H1 (cell line): ENCODE results near the gene ARID4B. TPM values are rescaled to one million over a fixed set of nuclear protein-coding genes. Genes with fewer than 3 reads are reported as not detected.
A peak's percentile ranks its signal among the peaks of the same experiment; 100 is the strongest.

Experiments
- CTCF ChIA-PET: fragments of 300-600 bp; sonication (Branson Sonifier 250); formaldehyde crosslinking; loops from one replicate; lab custom pipeline; 2021; ENCODE audit not compliant: partially characterized antibody; lab: Charles Lee
- POLR2A ChIA-PET: fragments of 300-600 bp; sonication (Branson Sonifier 250); formaldehyde crosslinking; loops from one replicate; lab custom pipeline; 2021; ENCODE audit warnings: inconsistent platforms; ENCODE audit not compliant: partially characterized antibody; lab: Charles Lee
- DNase-seq, 2 experiments: peaks; one replicate each; pipeline versions ENCODE4 v3.0.0 to v3.0.0-alpha.2; 2010 to 2022; ENCODE audit warnings: low spot score in 2 of 2, low read depth in 1 of 2, mixed read lengths in 1 of 2
- FAIRE-seq: peaks from 2 replicates; lab custom pipeline; 2011; peaks lifted over from hg19 to GRCh38; lab: Jason Lieb, UNC
- H2AFZ ChIP-seq: 2 replicates; pipeline ENCODE4 v1.8.1; 2012; ENCODE audit warnings: low read length, inconsistent platforms
- H2AK5ac ChIP-seq: 2 replicates; pipeline ENCODE4 v1.6.1; 2013; ENCODE audit warnings: low read depth, low read length
- H2BK120ac ChIP-seq: replicated peaks from 2 replicates; pipeline ENCODE3; 2013; ENCODE audit warnings: low read depth, low read length, inconsistent platforms
- H2BK12ac ChIP-seq: 2 replicates; pipeline ENCODE4 v1.6.1; 2013; ENCODE audit warnings: low read depth, low read length
- H2BK15ac ChIP-seq: 2 replicates; pipeline ENCODE4 v1.6.1; 2013; ENCODE audit warnings: low read length
- H2BK20ac ChIP-seq: 2 replicates; pipeline ENCODE4 v1.6.1; 2013; ENCODE audit warnings: low read length
- H2BK5ac ChIP-seq: 2 replicates; pipeline ENCODE4 v1.6.1; 2013; ENCODE audit warnings: low read depth, low read length
- H3K14ac ChIP-seq: 2 replicates; pipeline ENCODE4 v1.6.1; 2013; ENCODE audit warnings: inconsistent platforms; ENCODE audit not compliant: insufficient read length
- H3K18ac ChIP-seq: 2 replicates; pipeline ENCODE4 v1.6.1; 2013; ENCODE audit warnings: low read length; ENCODE audit errors: extremely low read depth
- H3K23ac ChIP-seq: 2 replicates; pipeline ENCODE4 v1.6.1; 2013; ENCODE audit warnings: inconsistent platforms; ENCODE audit not compliant: insufficient read length
- H3K23me2 ChIP-seq: 2 replicates; pipeline ENCODE4 v1.6.1; 2013; ENCODE audit warnings: low read depth, low read length
- H3K27ac ChIP-seq: 2 replicates; pipeline ENCODE4 v1.6.1; 2011; ENCODE audit warnings: low read depth, low read length, inconsistent platforms
- H3K27me3 ChIP-seq, 4 experiments: replicated peaks in 1 of 4; 1 replicate in 1 of 4; 2 replicates in 3 of 4; pipeline versions ENCODE4 v1.6.1 to v1.8.1; 2011 to 2013; ENCODE audit warnings: low read length in 3 of 4, mild to moderate bottlenecking in 3 of 4, inconsistent platforms in 2 of 4, mixed read lengths in 2 of 4, moderate library complexity in 1 of 4; ENCODE audit not compliant: control insufficient read depth in 3 of 4, insufficient read depth in 3 of 4; ENCODE audit errors: extremely low read depth in 1 of 4
- H3K36me3 ChIP-seq, 4 experiments: 2 replicates each; pipeline versions ENCODE4 v1.6.1 to v1.8.1; 2011 to 2013; ENCODE audit warnings: mild to moderate bottlenecking in 4 of 4, low read length in 3 of 4, moderate library complexity in 2 of 4, control low read depth in 1 of 4, inconsistent platforms in 1 of 4; ENCODE audit not compliant: insufficient read depth in 4 of 4, control insufficient read depth in 2 of 4
- H3K4ac ChIP-seq: replicated peaks from 2 replicates; pipeline ENCODE3; 2013; ENCODE audit warnings: low read length, low read depth, mixed read lengths, inconsistent platforms; ENCODE audit not compliant: insufficient read length
- H3K4me1 ChIP-seq, 4 experiments: replicated peaks in 1 of 4; 1 replicate in 1 of 4; 2 replicates in 3 of 4; pipeline versions ENCODE4 v1.6.1 to v1.8.1; 2011 to 2013; ENCODE audit warnings: low read length in 3 of 4, inconsistent platforms in 2 of 4, mixed read lengths in 1 of 4; ENCODE audit not compliant: insufficient read depth in 4 of 4, control insufficient read depth in 3 of 4
- H3K4me2 ChIP-seq, 2 experiments: 2 replicates each; pipeline versions ENCODE4 v1.6.1 to v1.8.1; 2011 to 2013; ENCODE audit warnings: low read depth in 2 of 2, low read length in 2 of 2, control low read depth in 1 of 2, inconsistent platforms in 1 of 2, mild to moderate bottlenecking in 1 of 2; ENCODE audit not compliant: insufficient read depth in 1 of 2
- H3K4me3 ChIP-seq, 4 experiments: fragments of 200-600, 300-600 bp in 1 of 4; sonication (generic), shearing (Covaris generic), sonication (Bioruptor Twin) in 1 of 4; 2 replicates each; pipeline versions ENCODE4 v1.5.1 to v1.8.1; 2011 to 2016; ENCODE audit warnings: low read length in 4 of 4, low read depth in 3 of 4, control low read depth in 2 of 4, inconsistent platforms in 2 of 4, mild to moderate bottlenecking in 2 of 4, mixed read lengths in 1 of 4, moderate library complexity in 1 of 4; ENCODE audit not compliant: insufficient read depth in 2 of 4; ENCODE audit errors: extremely low read depth in 1 of 4
- H3K56ac ChIP-seq: replicated peaks from 2 replicates; pipeline ENCODE3; 2013; ENCODE audit warnings: low read depth, mild to moderate bottlenecking, mixed read lengths, low read length, inconsistent platforms; ENCODE audit not compliant: insufficient read length
- H3K79me1 ChIP-seq: 2 replicates; pipeline ENCODE4 v1.6.1; 2013; ENCODE audit warnings: low read depth, low read length, control low read depth
- H3K79me2 ChIP-seq, 2 experiments: 2 replicates each; pipeline versions ENCODE4 v1.6.1 to v1.8.1; 2012 to 2013; ENCODE audit warnings: low read length in 2 of 2, mild to moderate bottlenecking in 2 of 2, inconsistent platforms in 1 of 2; ENCODE audit not compliant: insufficient read depth in 2 of 2, control insufficient read depth in 1 of 2
- H3K9ac ChIP-seq, 4 experiments: replicated peaks in 1 of 4; 1 replicate in 1 of 4; 2 replicates in 3 of 4; pipeline versions ENCODE4 v1.6.1 to v1.8.1; 2011 to 2013; ENCODE audit warnings: low read depth in 3 of 4, low read length in 3 of 4, control low read depth in 2 of 4, mild to moderate bottlenecking in 2 of 4, moderate library complexity in 2 of 4, inconsistent platforms in 1 of 4; ENCODE audit errors: extremely low read depth in 1 of 4
- H3K9me3 ChIP-seq, 2 experiments: 2 replicates each; pipeline versions ENCODE4 v1.6.1 to v1.8.1; 2012 to 2013; ENCODE audit warnings: mild to moderate bottlenecking in 2 of 2, moderate library complexity in 2 of 2, control low read depth in 1 of 2, inconsistent platforms in 1 of 2, low read depth in 1 of 2, low read length in 1 of 2, mixed read lengths in 1 of 2; ENCODE audit not compliant: insufficient read depth in 2 of 2
- H4K20me1 ChIP-seq, 2 experiments: replicated peaks in 1 of 2; 2 replicates each; pipeline versions ENCODE3 to v1.8.1; 2011 to 2013; ENCODE audit warnings: inconsistent platforms in 2 of 2, low read length in 2 of 2, mild to moderate bottlenecking in 1 of 2; ENCODE audit not compliant: insufficient read depth in 2 of 2, control insufficient read depth in 1 of 2
- H4K5ac ChIP-seq: 2 replicates; pipeline ENCODE4 v1.6.1; 2013; ENCODE audit warnings: low read length, low read depth, mixed read lengths, inconsistent platforms; ENCODE audit not compliant: insufficient read length
- H4K8ac ChIP-seq: 2 replicates; pipeline ENCODE4 v1.8.0; 2013; ENCODE audit warnings: mild to moderate bottlenecking, moderate library complexity, low read length, inconsistent platforms; ENCODE audit not compliant: insufficient read depth; ENCODE audit errors: extremely low read depth
- H4K91ac ChIP-seq: replicated peaks from 2 replicates; pipeline ENCODE3; 2013; ENCODE audit warnings: low read length, mixed read lengths, inconsistent platforms; ENCODE audit not compliant: insufficient read length
- CREB1 ChIP-seq: IDR thresholded peaks from 2 replicates; pipeline ENCODE4 v1.6.1; 2012; ENCODE audit warnings: inconsistent platforms
- HDAC6 ChIP-seq: IDR thresholded peaks from one replicate; pipeline ENCODE4 v1.7.1; 2012; ENCODE audit warnings: low read depth, mild to moderate bottlenecking, inconsistent platforms, low read length, moderate library complexity
- KDM5A ChIP-seq: fragments of 200-600 bp; IDR thresholded peaks from 2 replicates; pipeline ENCODE4 v1.7.1; 2012; ENCODE audit warnings: mild to moderate bottlenecking, low read length, inconsistent platforms, mixed read lengths
- MAFK ChIP-seq: IDR thresholded peaks from 2 replicates; pipeline ENCODE4 v1.6.1; 2012; ENCODE audit warnings: low read depth, mild to moderate bottlenecking, improper control_type of control experiment, low read length
- NANOG ChIP-seq: IDR thresholded peaks from 2 replicates; pipeline ENCODE4 v1.6.1; 2011; ENCODE audit warnings: low read length, low read depth, mild to moderate bottlenecking, inconsistent platforms; ENCODE audit not compliant: insufficient read depth, poor library complexity, severe bottlenecking
- PHF8 ChIP-seq: fragments of 200-600 bp; sonication (generic); conservative IDR thresholded peaks from 2 replicates; pipeline ENCODE4 v1.7.1; 2012; ENCODE audit warnings: low read depth, mild to moderate bottlenecking, inconsistent platforms, low read length, moderate library complexity
- RBBP5 ChIP-seq: IDR thresholded peaks from 2 replicates; pipeline ENCODE4 v1.7.1; 2012; ENCODE audit warnings: low read depth, mild to moderate bottlenecking, inconsistent platforms, low read length, moderate library complexity, borderline replicate concordance
- SIN3A ChIP-seq, 2 experiments: IDR thresholded peaks in 1 of 2; conservative IDR thresholded peaks in 1 of 2; 2 replicates each; pipeline ENCODE4 v1.6.1; 2011 to 2012; ENCODE audit warnings: low read length in 2 of 2, improper control_type of control experiment in 1 of 2, low read depth in 1 of 2, mild to moderate bottlenecking in 1 of 2
- SIRT6 ChIP-seq: IDR thresholded peaks from one replicate; pipeline ENCODE4 v1.7.1; 2012; ENCODE audit warnings: low read length, inconsistent platforms
- SP4 ChIP-seq: IDR thresholded peaks from 2 replicates; pipeline ENCODE4 v1.6.1; 2012; ENCODE audit warnings: low read length, inconsistent platforms
- TAF1 ChIP-seq: IDR thresholded peaks from 2 replicates; pipeline ENCODE4 v1.6.1; 2011; ENCODE audit warnings: mild to moderate bottlenecking, low read depth, low read length
- TAF7 ChIP-seq: optimal IDR thresholded peaks from 2 replicates; pipeline ENCODE3; 2011; ENCODE audit warnings: low read depth, mild to moderate bottlenecking, inconsistent platforms, low read length, moderate library complexity, borderline replicate concordance
- polyA plus RNA-seq, 7 experiments: library from polyadenylated mRNA; depleted of rRNA in 3 of 7; stranded (reverse) in 5 of 7; unstranded in 2 of 7; fragments of >200 nt in 5 of 7; fragments of 200-250 nt in 2 of 7; gene quantifications; 1 replicate in 5 of 7; 2 replicates in 1 of 7; 4 replicates in 1 of 7; pipeline versions ENCODE4 v1.2.1 to v1.2.3, GENCODE V29; 2011 to 2013; ENCODE audit warnings: missing spikeins in 2 of 7, mixed read lengths in 2 of 7
- total RNA-seq: library from RNA; stranded (reverse); fragmentation: NEBNext Ultra II Directional; extraction: Animal tissue kit (Norgen Biotek cat#: 25700); gene quantifications from 2 replicates; pipeline ENCODE4 v1.2.1, GENCODE V29; 2021

The ARID4B gene
- total and polyA plus RNA-seq, 2 of the 8 experiments (the other 6 are each of a cell fraction or from before 2014, with no cell fraction given), result 5.1 to 28.8 TPM

DNA sequence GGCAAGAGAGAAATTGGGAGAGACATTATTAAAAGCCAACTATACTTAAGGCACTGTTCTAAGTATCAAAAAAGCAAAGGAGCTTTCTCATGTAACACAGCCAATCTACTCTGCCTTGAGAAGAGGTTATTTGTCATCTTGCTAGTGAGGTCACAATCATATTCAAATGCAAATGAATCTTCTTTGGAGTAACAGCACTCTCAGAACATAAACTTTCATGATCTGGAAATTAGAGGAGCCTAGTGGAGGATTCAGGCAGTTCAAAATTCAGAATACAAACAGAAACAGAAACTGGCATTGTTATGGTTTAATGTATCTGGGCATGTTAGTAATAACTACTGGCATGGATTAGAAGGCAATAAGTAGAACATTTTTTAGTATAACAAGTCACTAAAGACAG lies 57.4 kb downstream of the ARID4B start:
- TF ChIP-seq TAF7, result no peak
- TF ChIP-seq SIRT6, result no peak
- TF ChIP-seq HDAC6, result no peak
- TF ChIP-seq CREB1, result no peak
- TF ChIP-seq MAFK, result no peak
- no peak for TF ChIP-seq SP4
- TF ChIP-seq TAF1, result no peak
- TF ChIP-seq NANOG, result no peak
- TF ChIP-seq KDM5A, result no peak
- no peak for TF ChIP-seq SIN3A (conservative IDR thresholded peaks at IDR 0.05 in 1 of 2, IDR thresholded peaks at IDR 0.05 in 1 of 2; ENCODE audit: low read depth in 1 of 2, low read length in 2 of 2)
- no peak for TF ChIP-seq RBBP5
- no peak for TF ChIP-seq PHF8
- Histone ChIP-seq H2BK12ac (no peak overlapping the region), H3K9ac (no peak overlapping the region), H3K18ac (no peak overlapping the region), H3K27me3 (no peaks in the 10 kb centered on the region), H2BK15ac (no peak overlapping the region), H3K14ac (no peak overlapping the region), H2BK20ac (no peak overlapping the region), H2BK120ac (no peak overlapping the region), H3K9me3 (no peaks in the 10 kb centered on the region), H3K27ac (no peak overlapping the region), H4K20me1 (peaks cover 9 to 10% of the 10 kb centered on the region in 2 experiments), H3K4ac (no peak overlapping the region), H3K4me1 (peaks cover 0 to 2% (median 0%) of the 10 kb centered on the region in 4 experiments; a peak in 2 of 7 replicates), H4K5ac (no peak overlapping the region), H2AFZ (no peak overlapping the region), H3K4me3 (peak overlapping the region in 1 of 4 experiments; percentile 15; a peak in 1 of 8 replicates), H2BK5ac (no peak overlapping the region), H3K79me1 (0 out of 2 replicates have a peak, but pooled peaks cover 3% of the 10 kb centered on the region), H3K36me3 (no peaks in the 10 kb centered on the region), H3K79me2 (peaks cover 13 to 98% of the 10 kb centered on the region in 2 experiments), H3K23ac (no peak overlapping the region), H3K4me2 (peak overlapping the region; percentile 16 to 30; a peak in 1 of 4 replicates), H3K56ac (no peak overlapping the region), H3K23me2 (no peaks in the 10 kb centered on the region), H2AK5ac (no peak overlapping the region), H4K91ac (no peak overlapping the region), H4K8ac (no peak overlapping the region)
- FAIRE-seq, result peak; percentile 76
- ChIA-PET CTCF (interaction anchor here (0.7 to 1.1 kb wide), 5 partner anchors 14 to 157 kb away, joined by 3 to 4 read pairs (median 3); no protein-coding TSS in a partner anchor), POLR2A (interaction anchor here (0.6 kb wide), 1 partner anchor 9 kb away, joined by 5 read pairs; no protein-coding TSS in a partner anchor)
- no peak for DNase-seq
